DOHH2 (cell line): ENCODE data around the gene HOXB3.

Experiments
- EZH2phosphoT487 ChIP-seq: fragments of 200-600 bp; sonication (generic); IDR thresholded peaks from 2 replicates; pipeline ENCODE4 v1.6.1; 2017; ENCODE audit warnings: borderline replicate concordance, mild to moderate bottlenecking, antibody characterized with exemption, low read length, moderate library complexity, mixed read lengths
- TF ChIP-seq, protein P1 (sequence below): fragments of 200-600 bp; sonication (generic); IDR thresholded peaks from one replicate; pipeline ENCODE4 v1.5.1; 2014; ENCODE audit warnings: antibody characterized with exemption, mild to moderate bottlenecking, low read depth, low read length; ENCODE audit not compliant: poor library complexity, severe bottlenecking

DNA sequence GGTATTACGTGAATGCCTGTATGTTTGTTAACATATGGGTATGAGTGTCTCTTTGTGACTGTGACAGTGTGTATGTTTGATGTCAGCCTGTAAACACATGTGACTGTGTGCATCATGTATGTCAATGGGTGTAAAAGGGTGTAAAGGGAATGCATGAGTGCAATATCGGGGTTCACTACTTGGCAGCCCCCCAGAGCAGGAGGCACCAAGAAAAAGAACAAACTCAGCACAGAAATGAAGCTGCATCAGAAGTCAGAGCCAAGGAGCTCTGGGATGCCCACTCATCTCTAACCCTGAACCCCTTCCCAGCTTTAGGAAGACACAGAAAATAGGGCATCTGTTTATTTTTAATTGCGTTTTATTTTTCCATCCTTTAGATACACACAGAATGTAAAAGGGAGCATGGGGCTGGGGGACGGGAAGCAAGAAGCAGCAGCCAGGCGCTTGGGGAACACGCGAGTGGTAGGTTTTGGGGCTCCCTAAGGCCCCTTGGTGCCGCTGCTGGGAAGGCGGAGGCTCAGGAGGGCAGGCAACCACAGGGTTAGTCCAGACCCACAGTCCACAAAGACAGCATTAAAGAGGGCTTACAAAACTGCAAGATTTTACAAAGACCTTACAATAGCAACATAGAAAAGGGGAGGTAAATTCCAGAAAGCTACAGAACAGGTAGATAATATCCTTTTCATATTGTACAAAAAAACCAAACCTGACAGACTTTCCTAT lies 17.0 kb upstream of the HOXB3 start:
- TF ChIP-seq, protein P1, sequence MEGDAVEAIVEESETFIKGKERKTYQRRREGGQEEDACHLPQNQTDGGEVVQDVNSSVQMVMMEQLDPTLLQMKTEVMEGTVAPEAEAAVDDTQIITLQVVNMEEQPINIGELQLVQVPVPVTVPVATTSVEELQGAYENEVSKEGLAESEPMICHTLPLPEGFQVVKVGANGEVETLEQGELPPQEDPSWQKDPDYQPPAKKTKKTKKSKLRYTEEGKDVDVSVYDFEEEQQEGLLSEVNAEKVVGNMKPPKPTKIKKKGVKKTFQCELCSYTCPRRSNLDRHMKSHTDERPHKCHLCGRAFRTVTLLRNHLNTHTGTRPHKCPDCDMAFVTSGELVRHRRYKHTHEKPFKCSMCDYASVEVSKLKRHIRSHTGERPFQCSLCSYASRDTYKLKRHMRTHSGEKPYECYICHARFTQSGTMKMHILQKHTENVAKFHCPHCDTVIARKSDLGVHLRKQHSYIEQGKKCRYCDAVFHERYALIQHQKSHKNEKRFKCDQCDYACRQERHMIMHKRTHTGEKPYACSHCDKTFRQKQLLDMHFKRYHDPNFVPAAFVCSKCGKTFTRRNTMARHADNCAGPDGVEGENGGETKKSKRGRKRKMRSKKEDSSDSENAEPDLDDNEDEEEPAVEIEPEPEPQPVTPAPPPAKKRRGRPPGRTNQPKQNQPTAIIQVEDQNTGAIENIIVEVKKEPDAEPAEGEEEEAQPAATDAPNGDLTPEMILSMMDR, result no peak
- no peak for TF ChIP-seq EZH2phosphoT487
